Tibial nerve (tissue), 4 donors: ENCODE measurements around the gene AASS. TPM values are rescaled to one million over a fixed set of nuclear protein-coding genes. Genes with fewer than 3 reads are reported as not detected.

ENCODE experiments used
- DNase-seq, 2 donors: peaks; one replicate each; pipeline ENCODE4 v3.0.0-alpha.2; 2019; ENCODE audit warnings: low spot score in 2 of 2
- H3K27ac ChIP-seq, 4 donors: fragments of 200-600 bp; sonication (generic) in 3 of 4; one replicate each; pipeline ENCODE4 v1.5.1; 2017 to 2019; ENCODE audit warnings: mild to moderate bottlenecking in 1 of 4
- H3K27me3 ChIP-seq, 2 donors: fragments of 200-600 bp; sonication (generic) in 1 of 2; one replicate each; pipeline versions ENCODE4 v1.5.1 to v1.6.0; 2017 to 2019
- H3K36me3 ChIP-seq, 3 donors: fragments of 200-600 bp; sonication (generic); one replicate each; pipeline ENCODE4 v1.5.1; 2018 to 2019
- H3K4me1 ChIP-seq, 4 donors: fragments of 200-600 bp; sonication (generic) in 3 of 4; one replicate each; pipeline ENCODE4 v1.5.1; 2017 to 2019
- H3K4me3 ChIP-seq, 4 donors: fragments of 200-600 bp; sonication (generic) in 3 of 4; one replicate each; pipeline ENCODE4 v1.5.1; 2017 to 2019; ENCODE audit warnings: mild to moderate bottlenecking in 1 of 4, moderate library complexity in 1 of 4
- H3K9me3 ChIP-seq, 4 donors: fragments of 200-600 bp; sonication (generic) in 3 of 4; one replicate each; pipeline ENCODE4 v1.5.1; 2017 to 2019
- CTCF ChIP-seq, 5 experiments: fragments of 200-600 bp in 3 of 5; fragments of 450-650 bp in 2 of 5; sonication (generic) in 3 of 5; IDR thresholded peaks; one replicate each; pipeline ENCODE4 v1.5.1; 2016 to 2019; ENCODE audit warnings: antibody characterized with exemption in 5 of 5, mild to moderate bottlenecking in 3 of 5, moderate library complexity in 2 of 5
- EP300 ChIP-seq, 2 donors: sonication (generic); formaldehyde crosslinking; IDR thresholded peaks; one replicate each; pipeline ENCODE4 v1.6.1; 2017; ENCODE audit warnings: antibody characterized with exemption in 2 of 2, mild to moderate bottlenecking in 1 of 2
- POLR2A ChIP-seq, 2 donors: fragments of 450-650 bp; IDR thresholded peaks; one replicate each; pipeline ENCODE4 v1.6.1; 2017; ENCODE audit warnings: antibody characterized with exemption in 2 of 2, mild to moderate bottlenecking in 2 of 2, moderate library complexity in 2 of 2
- WGBS, 2 donors: methylation state at CpG; one replicate each; pipeline ENCODE4 v1.1.5; 2018; 5-methylcytosine and 5-hydroxymethylcytosine counted together
- small RNA-seq: library from RNA; depleted of rRNA; stranded (forward); fragments of <200 nt; gene quantifications from one replicate; pipeline ENCODE3, GENCODE V24; 2016
- total RNA-seq, 4 donors: library from RNA; depleted of rRNA; stranded (reverse); fragments of >200 nt; gene quantifications; one replicate each; pipeline ENCODE4 v1.1.0, GENCODE V29; 2016

The AASS gene
- total RNA-seq, 4 donors from 2014 or later, result 141 to 231 (median 189) TPM

GRCh38 chr7:122038904-122039303 is 105.1 kb downstream of the AASS start:
- Histone ChIP-seq H3K4me1 (no peaks in the 10 kb centered on the region), H3K27ac (no peak overlapping the region), H3K36me3 (peaks cover 0 to 5% (median 0%) of the 10 kb centered on the region in 3 donors), H3K9me3 (no peaks in the 10 kb centered on the region), H3K27me3 (no peaks in the 10 kb centered on the region), H3K4me3 (no peak overlapping the region)
- no peak for DNase-seq
- TF ChIP-seq EP300 (IDR thresholded peaks at IDR 0.05), result no peak
- no peak for TF ChIP-seq POLR2A (IDR thresholded peaks at IDR 0.05)
- TF ChIP-seq CTCF (IDR thresholded peaks at IDR 0.05), result no peak
- 83 to 85% methylated on average over 3 of the region's 3 CpGs for WGBS, 2 donors

- H3K4me3 ChIP-seq, result no peak overlapping the region
- DNase-seq, result no peak
- WGBS, 2 donors, result 68 to 76% methylated on average over 3 of the region's 3 CpGs
- no peaks in the 10 kb centered on the region for H3K9me3 ChIP-seq
- no peak for TF ChIP-seq EP300 (IDR thresholded peaks at IDR 0.05)
- no peak for TF ChIP-seq POLR2A (IDR thresholded peaks at IDR 0.05)
- no peak for TF ChIP-seq CTCF (IDR thresholded peaks at IDR 0.05)
- H3K36me3 ChIP-seq, result peaks cover 0 to 5% (median 0%) of the 10 kb centered on the region in 3 donors
- H3K4me1 ChIP-seq, result no peaks in the 10 kb centered on the region
- no peaks in the 10 kb centered on the region for H3K27me3 ChIP-seq
- no peak overlapping the region for H3K27ac ChIP-seq
These were observed 105.9 kb downstream of the AASS start for GRCh38 chr7:122038134-122038533.

GRCh38 chr7:122035876-122036275 is 108.2 kb downstream of the AASS start:
- H3K4me1 ChIP-seq, result no peaks in the 10 kb centered on the region
- peaks cover 0 to 5% (median 0%) of the 10 kb centered on the region in 3 donors for H3K36me3 ChIP-seq
- no peak overlapping the region for H3K4me3 ChIP-seq
- no peak overlapping the region for H3K27ac ChIP-seq
- no peak for DNase-seq
- WGBS, 2 donors, result 94 to 96% methylated on average over 1 of the region's 1 CpG
- H3K27me3 ChIP-seq, result no peaks in the 10 kb centered on the region
- TF ChIP-seq CTCF (IDR thresholded peaks at IDR 0.05) (no peak), POLR2A (IDR thresholded peaks at IDR 0.05) (no peak), EP300 (IDR thresholded peaks at IDR 0.05) (no peak)
- H3K9me3 ChIP-seq, result no peaks in the 10 kb centered on the region

GRCh38 chr7:122033641-122034040 is 110.4 kb downstream of the AASS start:
- 79 to 89% methylated on average over 1 of the region's 1 CpG for WGBS, 2 donors
- Histone ChIP-seq H3K36me3 (no peaks in the 10 kb centered on the region), H3K4me3 (no peak overlapping the region), H3K9me3 (no peaks in the 10 kb centered on the region), H3K27me3 (no peaks in the 10 kb centered on the region), H3K27ac (no peak overlapping the region), H3K4me1 (no peaks in the 10 kb centered on the region)
- TF ChIP-seq POLR2A (IDR thresholded peaks at IDR 0.05) (no peak), EP300 (IDR thresholded peaks at IDR 0.05) (no peak), CTCF (IDR thresholded peaks at IDR 0.05) (no peak)
- DNase-seq, result no peak

GRCh38 chr7:122027058-122027457 is 117.0 kb downstream of the AASS start:
- Histone ChIP-seq H3K27ac (no peak overlapping the region), H3K27me3 (no peaks in the 10 kb centered on the region), H3K4me3 (no peak overlapping the region), H3K36me3 (no peaks in the 10 kb centered on the region), H3K9me3 (no peaks in the 10 kb centered on the region), H3K4me1 (no peaks in the 10 kb centered on the region)
- 88 to 94% methylated on average over 2 of the region's 2 CpGs for WGBS, 2 donors
- TF ChIP-seq POLR2A (IDR thresholded peaks at IDR 0.05), result no peak
- no peak for TF ChIP-seq EP300 (IDR thresholded peaks at IDR 0.05)
- TF ChIP-seq CTCF (IDR thresholded peaks at IDR 0.05), result no peak
- DNase-seq, result no peak

Small RNAs within 50 kb of the gene (small RNA-seq; reads per million reads assigned to genes)
- gene RNU7-154P, result not detected

Other genes starting within 250 kb of the AASS start
- under 1 TPM in 1 of 4 donors, not detected in 3; 0.22 TPM for gene FEZF1, start 160.5 kb upstream of the AASS start, total RNA-seq